ENCODE data around the gene HIVEP1. TPM values are rescaled to one million over a fixed set of nuclear protein-coding genes. Genes with fewer than 3 reads are reported as not detected.

HIVEP1 gene
- total RNA-seq, 4 donors from 2014 or later: 23.2 to 41.5 (median 32.6) TPM

GRCh38 chr6:12181481-12181880 lies 169.4 kb downstream of the HIVEP1 start:
- 98% methylated on average over 4 of the region's 4 CpGs for WGBS, 2 donors
- no peak for TF ChIP-seq CTCF (IDR thresholded peaks at IDR 0.05)
- TF ChIP-seq POLR2A (IDR thresholded peaks at IDR 0.05): no peak
- intact Hi-C loops (cut with DNase I; ENCODE audit: low total_unique reads): no loop called here

GRCh38 chr6:12182676-12183075 lies 170.6 kb downstream of the HIVEP1 start:
- intact Hi-C loops (cut with DNase I; ENCODE audit: low total_unique reads): no loop called here
- 93 to 94% methylated on average over 5 of the region's 5 CpGs for WGBS, 2 donors
- TF ChIP-seq POLR2A (IDR thresholded peaks at IDR 0.05): no peak
- H3K4me3 ChIP-seq (ENCODE audit: low read depth, poor library complexity, severe bottlenecking): no peak overlapping the region
- DNase-seq (ENCODE audit: low spot score in 2 of 2): no peak

More at GRCh38 chr6:12181481-12181880, 169.4 kb downstream of the HIVEP1 start:
- no peak overlapping the region for H3K4me3 ChIP-seq (ENCODE audit: low read depth, poor library complexity, severe bottlenecking)
- no peak for DNase-seq (ENCODE audit: low spot score in 2 of 2)

- WGBS, 2 donors: 57 to 69% methylated on average over 6 of the region's 6 CpGs
- DNase-seq (ENCODE audit: low spot score in 2 of 2): no peak
- no peak overlapping the region for H3K4me3 ChIP-seq (ENCODE audit: low read depth, poor library complexity, severe bottlenecking)
- TF ChIP-seq POLR2A (IDR thresholded peaks at IDR 0.05) (no peak), CTCF (IDR thresholded peaks at IDR 0.05) (no peak)
- intact Hi-C loops (cut with DNase I; ENCODE audit: low total_unique reads): no loop called here
These were observed 173.1 kb downstream of the HIVEP1 start for GRCh38 chr6:12185081-12185673.

GRCh38 chr6:12186528-12186927 lies 174.4 kb downstream of the HIVEP1 start:
- 63 to 71% methylated on average over 4 of the region's 4 CpGs for WGBS, 2 donors
- TF ChIP-seq CTCF (IDR thresholded peaks at IDR 0.05): no peak
- no peak for TF ChIP-seq POLR2A (IDR thresholded peaks at IDR 0.05)
- intact Hi-C loops (cut with DNase I; ENCODE audit: low total_unique reads): no loop called here

GRCh38 chr6:12189150-12189549 lies 177.0 kb downstream of the HIVEP1 start:
- intact Hi-C loops (cut with DNase I; ENCODE audit: low total_unique reads): no loop called here
- no peak for DNase-seq (ENCODE audit: low spot score in 2 of 2)
- TF ChIP-seq POLR2A (IDR thresholded peaks at IDR 0.05) (no peak), CTCF (IDR thresholded peaks at IDR 0.05) (no peak)
- no peak overlapping the region for H3K4me3 ChIP-seq (ENCODE audit: low read depth, poor library complexity, severe bottlenecking)

More at GRCh38 chr6:12186528-12186927, 174.4 kb downstream of the HIVEP1 start:
- no peak overlapping the region for H3K4me3 ChIP-seq (ENCODE audit: low read depth, poor library complexity, severe bottlenecking)
- DNase-seq (ENCODE audit: low spot score in 2 of 2): no peak

GRCh38 chr6:12189661-12190060 lies 177.5 kb downstream of the HIVEP1 start:
- intact Hi-C loops (cut with DNase I; ENCODE audit: low total_unique reads): no loop called here

More at GRCh38 chr6:12189661-12190060, 177.5 kb downstream of the HIVEP1 start:
- TF ChIP-seq POLR2A (IDR thresholded peaks at IDR 0.05) (no peak), CTCF (IDR thresholded peaks at IDR 0.05) (no peak)
- no peak for DNase-seq (ENCODE audit: low spot score in 2 of 2)
- H3K4me3 ChIP-seq (ENCODE audit: low read depth, poor library complexity, severe bottlenecking): no peak overlapping the region
